SU-DHL-6 (cell line): ENCODE data around the gene FAM210A.

Source experiments
- CTCF ChIP-seq: fragments of 200-600 bp; sonication (generic); IDR thresholded peaks from one replicate; pipeline ENCODE4 v1.5.1; 2017; ENCODE audit warnings: antibody characterized with exemption, mild to moderate bottlenecking, low read length, moderate library complexity; ENCODE audit not compliant: insufficient read depth, poor library complexity, severe bottlenecking
- EZH2phosphoT487 ChIP-seq: fragments of 200-600 bp; sonication (generic), shearing (Covaris generic); conservative IDR thresholded peaks from 2 replicates; pipeline ENCODE4 v1.6.1; 2018; ENCODE audit warnings: mild to moderate bottlenecking, antibody characterized with exemption, low read length, moderate library complexity, mixed read lengths

GRCh38 chr18:13661051-13661778 lies 65.1 kb downstream of the FAM210A start:
- no peak for TF ChIP-seq CTCF
- no peak for TF ChIP-seq EZH2phosphoT487
